HFF-Myc (cell line): Measurements from ENCODE around the gene SLC12A9.

Experiments
- DNase-seq: peaks from one replicate; pipeline ENCODE4 v3.0.0-alpha.2; 2011; ENCODE audit warnings: low read depth; ENCODE audit errors: extremely low read depth
- H3K4me3 ChIP-seq: replicated peaks from 2 replicates; pipeline ENCODE4 v1.5.1; 2011; ENCODE audit warnings: low read depth, mild to moderate bottlenecking, control low read depth, low read length
- TF ChIP-seq, protein P1 (sequence below): IDR thresholded peaks from 2 replicates; pipeline ENCODE4 v1.5.1; 2012; ENCODE audit warnings: mild to moderate bottlenecking, low read depth, low read length, control low read depth; ENCODE audit errors: missing control alignments

SLC12A9 gene

DNA sequence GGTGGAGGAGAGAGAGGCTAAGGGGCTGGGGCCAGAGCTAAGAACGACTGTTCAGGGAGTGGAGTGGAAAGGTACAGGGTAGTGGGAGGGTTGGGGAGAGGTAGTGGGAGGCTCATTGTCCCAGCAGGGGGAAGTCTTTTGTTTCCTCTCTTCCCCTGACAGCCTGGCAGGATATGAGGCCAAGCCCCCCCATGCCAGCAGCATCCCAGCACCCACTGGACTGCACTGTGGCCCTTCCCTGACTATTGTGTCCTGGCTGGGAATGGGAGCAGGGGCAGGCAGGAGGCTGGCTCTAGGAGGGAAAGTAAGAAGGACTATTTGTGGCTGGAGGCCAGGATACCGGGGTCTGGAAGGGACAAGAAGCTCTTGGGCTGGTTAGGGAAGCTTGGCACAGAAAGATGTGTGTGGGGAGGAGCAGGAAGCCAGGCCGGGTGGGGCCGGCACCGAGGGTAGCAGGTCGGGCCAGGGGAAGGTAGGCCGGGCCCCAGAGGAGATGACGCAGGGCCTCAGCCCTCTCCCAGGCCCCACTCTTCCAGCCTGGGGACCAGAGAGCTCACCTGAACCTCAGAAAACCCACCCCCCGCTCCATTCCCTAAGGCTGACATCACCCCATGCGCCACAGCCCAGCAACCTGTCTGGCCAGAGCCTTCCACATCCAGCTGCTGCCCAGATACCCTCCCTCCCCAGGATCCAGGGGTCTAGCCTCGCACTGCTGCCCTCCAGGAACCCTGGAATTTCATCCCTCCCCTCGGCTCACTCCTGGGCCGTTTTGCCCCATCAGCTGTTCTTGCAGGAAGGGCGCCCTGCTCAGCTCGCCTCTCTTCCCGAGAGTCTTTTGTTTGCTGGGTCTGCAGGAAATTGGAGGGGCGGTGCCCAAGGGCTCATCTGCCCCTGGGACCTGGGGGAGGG lies 16.4 kb upstream of the SLC12A9 start:
- TF ChIP-seq, protein P1, sequence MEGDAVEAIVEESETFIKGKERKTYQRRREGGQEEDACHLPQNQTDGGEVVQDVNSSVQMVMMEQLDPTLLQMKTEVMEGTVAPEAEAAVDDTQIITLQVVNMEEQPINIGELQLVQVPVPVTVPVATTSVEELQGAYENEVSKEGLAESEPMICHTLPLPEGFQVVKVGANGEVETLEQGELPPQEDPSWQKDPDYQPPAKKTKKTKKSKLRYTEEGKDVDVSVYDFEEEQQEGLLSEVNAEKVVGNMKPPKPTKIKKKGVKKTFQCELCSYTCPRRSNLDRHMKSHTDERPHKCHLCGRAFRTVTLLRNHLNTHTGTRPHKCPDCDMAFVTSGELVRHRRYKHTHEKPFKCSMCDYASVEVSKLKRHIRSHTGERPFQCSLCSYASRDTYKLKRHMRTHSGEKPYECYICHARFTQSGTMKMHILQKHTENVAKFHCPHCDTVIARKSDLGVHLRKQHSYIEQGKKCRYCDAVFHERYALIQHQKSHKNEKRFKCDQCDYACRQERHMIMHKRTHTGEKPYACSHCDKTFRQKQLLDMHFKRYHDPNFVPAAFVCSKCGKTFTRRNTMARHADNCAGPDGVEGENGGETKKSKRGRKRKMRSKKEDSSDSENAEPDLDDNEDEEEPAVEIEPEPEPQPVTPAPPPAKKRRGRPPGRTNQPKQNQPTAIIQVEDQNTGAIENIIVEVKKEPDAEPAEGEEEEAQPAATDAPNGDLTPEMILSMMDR: no peak
- no peak for DNase-seq
- H3K4me3 ChIP-seq: no peak overlapping the region

DNA sequence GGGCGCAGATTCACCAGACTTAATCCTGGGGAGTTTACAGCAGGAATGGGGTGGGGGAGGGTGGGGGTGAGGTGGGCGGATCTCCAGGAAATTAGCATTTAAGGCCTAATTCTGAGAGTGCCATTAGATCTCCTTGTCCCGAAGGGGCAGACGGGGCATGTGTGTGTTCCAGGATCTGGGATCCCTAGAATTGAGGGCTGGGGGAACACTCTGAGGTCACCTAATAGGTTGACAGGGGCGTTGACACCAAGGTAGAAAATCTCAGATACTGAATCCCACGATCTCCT lies 15.8 kb upstream of the SLC12A9 start:
- DNase-seq: no peak
- H3K4me3 ChIP-seq: peak overlapping the region; percentile 21; the same call in 1 of the 2 replicates
- TF ChIP-seq, protein P1: no peak

DNA sequence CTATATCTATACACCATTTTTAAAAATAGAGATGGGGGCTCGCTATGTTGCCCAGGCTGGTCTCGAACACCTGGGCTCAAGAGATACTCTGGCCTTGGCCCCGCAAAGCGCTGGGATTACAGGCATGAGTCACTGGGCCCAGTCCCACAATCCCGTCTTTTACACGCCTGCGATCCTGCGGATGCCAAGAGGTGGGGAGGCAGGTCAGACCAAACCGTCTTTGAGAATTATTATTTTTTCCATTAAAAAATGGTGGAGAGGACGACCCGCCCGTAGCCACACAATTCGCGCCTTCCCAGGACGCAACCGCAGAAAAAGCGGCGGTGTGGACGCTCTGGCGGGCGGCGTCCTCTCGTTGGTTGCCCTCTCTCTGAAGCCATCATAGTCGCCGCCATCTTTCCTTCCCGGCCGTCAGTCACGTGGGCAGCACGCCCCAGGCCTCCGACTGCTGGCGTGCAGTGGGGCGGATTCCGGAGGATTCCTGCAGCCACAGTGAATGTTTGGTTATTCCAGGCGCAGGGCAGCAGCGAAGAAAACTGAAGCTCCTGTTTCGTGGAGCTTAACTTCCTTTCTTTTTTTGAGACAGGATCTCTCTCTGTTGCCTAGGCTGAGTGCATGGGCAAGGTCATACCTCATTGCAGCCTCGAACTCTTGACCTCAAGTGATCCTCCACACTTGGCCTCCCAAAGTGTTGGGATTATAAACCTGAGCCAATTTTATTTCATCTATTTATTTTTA lies 15.2 kb upstream of the SLC12A9 start:
- peak; percentile 72 for DNase-seq
- TF ChIP-seq, protein P1: no peak
- H3K4me3 ChIP-seq: peak overlapping the region; percentile 21; the same call in 1 of the 2 replicates

DNA sequence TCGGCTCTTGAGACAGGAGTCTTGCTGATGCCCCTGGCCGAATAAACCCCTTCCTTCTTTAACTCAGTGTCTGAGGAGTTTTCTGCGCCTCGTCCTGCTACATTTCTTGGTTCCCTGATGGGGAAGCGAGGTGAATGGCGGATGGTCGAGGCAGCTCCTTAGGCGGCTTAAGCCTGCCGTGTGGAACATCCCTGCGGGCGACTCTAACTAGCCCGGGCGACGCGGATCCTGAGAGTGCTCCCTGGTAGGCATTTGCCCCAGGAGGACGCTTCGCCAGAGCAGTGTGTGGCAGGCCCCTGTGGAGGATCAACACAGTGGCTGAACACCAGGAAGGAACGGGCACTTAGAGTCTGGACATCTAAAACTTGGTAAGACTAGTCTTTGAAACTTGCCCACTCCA lies 13.2 kb upstream of the SLC12A9 start:
- DNase-seq: no peak
- TF ChIP-seq, protein P1: no peak
- H3K4me3 ChIP-seq: no peak overlapping the region

DNA sequence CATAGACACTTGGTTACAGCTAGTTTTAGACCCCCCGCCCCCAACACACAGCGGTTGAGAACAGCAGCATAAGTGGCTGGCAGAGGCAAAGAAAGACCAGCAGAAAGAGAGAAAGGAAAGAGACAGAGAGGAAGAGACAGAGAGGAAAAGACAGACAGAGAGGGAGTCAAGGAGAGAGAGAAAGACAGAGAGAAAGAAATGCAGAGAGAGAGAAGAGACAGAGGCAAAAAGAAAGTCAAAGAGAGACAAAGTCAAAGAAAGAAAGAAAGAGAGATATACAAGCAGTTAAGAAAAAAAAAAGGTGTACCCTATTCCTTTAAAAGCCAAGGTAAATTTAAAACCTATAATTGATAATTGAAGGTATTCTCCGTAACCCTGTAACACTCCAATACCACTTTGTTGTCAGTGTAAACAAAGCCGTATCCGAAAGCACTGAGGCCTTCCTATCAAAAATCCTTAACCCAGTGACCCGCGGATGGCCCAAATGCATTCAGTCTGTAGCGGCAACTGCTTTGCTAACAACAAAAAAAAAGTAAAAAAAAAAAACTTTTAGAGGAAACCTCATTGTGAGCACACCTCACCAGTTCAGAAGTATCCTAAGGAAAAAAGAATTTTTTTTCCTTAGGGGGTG lies 11.9 kb upstream of the SLC12A9 start:
- H3K4me3 ChIP-seq: no peak overlapping the region
- DNase-seq: no peak
- TF ChIP-seq, protein P1: no peak

DNA sequence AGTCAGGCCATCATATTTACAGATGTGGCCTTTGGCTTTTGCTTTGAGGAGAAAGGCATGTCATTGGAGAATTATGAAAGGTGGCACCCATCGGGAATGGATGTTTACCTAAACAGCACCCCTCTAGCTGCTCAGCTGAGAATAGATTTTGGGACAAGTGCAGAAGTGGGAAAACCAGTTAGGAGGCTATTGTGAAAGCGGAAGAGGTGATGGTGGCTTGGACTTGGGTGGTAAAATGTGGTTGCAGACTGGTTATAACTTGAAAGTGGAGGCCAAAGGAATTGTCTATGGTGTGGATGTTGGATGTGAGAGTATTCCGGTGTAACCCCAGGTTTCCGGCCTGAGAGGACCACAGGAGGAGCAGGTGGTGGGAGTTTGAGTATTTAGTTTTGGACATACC lies 5.2 kb upstream of the SLC12A9 start:
- no peak overlapping the region for H3K4me3 ChIP-seq
- no peak for DNase-seq
- TF ChIP-seq, protein P1: no peak
